Measurements from ENCODE around the gene INSYN1.

- TF ChIP-seq ATF3 (CRISPR knock-in tag; IDR thresholded peaks at IDR 0.05) (no peak), CTCF (CRISPR knock-in tag; IDR thresholded peaks at IDR 0.05) (no peak), ZNF569 (CRISPR knock-in tag; IDR thresholded peaks at IDR 0.05; ENCODE audit: borderline replicate concordance) (no peak), RNF2 (conservative IDR thresholded peaks at IDR 0.05; ENCODE audit: low read depth) (no peak), GATAD2A (CRISPR knock-in tag; IDR thresholded peaks at IDR 0.05) (no peak), SNAI1 (CRISPR knock-in tag; IDR thresholded peaks at IDR 0.05; ENCODE audit: borderline replicate concordance) (no peak)
These were observed 2.8 kb upstream of the INSYN1 start for GRCh38 chr15:73755946-73756345.

All from HepG2 (cell line).